Measurements from ENCODE around the gene TOMT. TPM values are rescaled to one million over a fixed set of nuclear protein-coding genes. Genes with fewer than 3 reads are reported as not detected.
A peak's percentile ranks its signal among the peaks of the same experiment; 100 is the strongest.

The TOMT gene
- total and polyA plus RNA-seq, 2 of the 4 experiments (the other 2 are of a cell fraction) = not detected

DNA sequence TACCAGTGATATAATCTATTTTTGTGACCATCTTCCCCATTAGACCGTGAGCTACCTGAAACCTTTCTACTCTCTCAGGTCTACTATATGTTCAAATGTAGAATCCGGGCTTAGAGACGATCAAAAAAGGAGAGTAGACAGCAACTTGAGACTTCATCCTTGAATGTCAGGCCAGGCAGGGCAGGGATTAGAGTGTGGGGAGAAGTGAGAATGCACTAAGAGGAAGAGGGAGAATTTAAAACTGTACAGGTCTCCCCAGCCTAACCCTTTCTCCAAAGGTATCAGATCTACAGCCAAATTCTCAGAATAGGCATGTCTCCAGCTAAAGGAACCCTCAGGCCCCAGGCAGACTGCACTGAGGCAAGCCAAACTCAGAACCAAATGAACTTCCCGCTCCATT, 3.6 kb upstream of the TOMT start:
- BruUV-seq (replicated peaks) = no TSS peak
- H3K4me3 ChIP-seq (ENCODE audit: insufficient read depth, low read depth, low read length) = peak overlapping the region; percentile 75
- H4K20me1 ChIP-seq (ENCODE audit: insufficient read depth, low read length) = no peaks in the 10 kb centered on the region; the same call in 1 of the 2 replicates
- in situ Hi-C loops (cut with MboI; ENCODE audit: low sequenced_read_pairs) = no loop called here
- H3K4ac ChIP-seq (ENCODE audit: low read depth, low read length) = peak overlapping the region; percentile 97
- H3K4me2 ChIP-seq (ENCODE audit: low read depth, low read length) = peak overlapping the region; percentile 98
- peaks cover 35% of the 10 kb centered on the region for H3K9me1 ChIP-seq (ENCODE audit: insufficient read depth, low read length)
- H3K23ac ChIP-seq (ENCODE audit: low read depth, low read length) = peak overlapping the region; percentile 97
- CTCF ChIA-PET = interaction anchor here (2.3 kb wide), 1 partner anchor 11 kb away, joined by 10 read pairs; no protein-coding TSS in a partner anchor
- H3K9me3 ChIP-seq (ENCODE audit: control insufficient read depth, insufficient read depth, low read length) = no peaks in the 10 kb centered on the region
- H3K4me1 ChIP-seq (ENCODE audit: control insufficient read depth, insufficient read depth, low read length) = peaks cover 9% of the 10 kb centered on the region
- H3K18ac ChIP-seq (ENCODE audit: low read depth, low read length) = no peak overlapping the region
- whole genome bisulfite sequencing, 2 experiments (ENCODE audit: extremely low coverage in 2 of 2, insufficient read length in 1 of 2) = 71% methylated on average over 2 of the region's 4 CpGs; no CpG with 5 or more reads in 1 of the 2 experiments
- H3K79me1 ChIP-seq (ENCODE audit: low read depth in 1 of 2, low read length in 2 of 2) = peaks cover 34 to 62% of the 10 kb centered on the region in 2 experiments
- peaks cover 30% of the 10 kb centered on the region for H3K36me3 ChIP-seq (ENCODE audit: control insufficient read depth, insufficient read depth, low read length)
- peak overlapping the region; percentile 56; the same call in 1 of the 2 replicates for H2BK120ac ChIP-seq (ENCODE audit: low read depth, low read length)
- peak overlapping the region; percentile 89 for H3K9ac ChIP-seq (ENCODE audit: low read depth, low read length)
- peak overlapping the region; percentile 76 for H4K5ac ChIP-seq (ENCODE audit: low read depth, low read length)
- POLR2A ChIA-PET (ENCODE audit: unreplicated experiment) = interaction anchor here (1.3 kb wide), 1 partner anchor 10 kb away, joined by 4 read pairs; the partner anchor contains the start of gene ANAPC15
- peak overlapping the region; percentile 68 for H2AK5ac ChIP-seq (ENCODE audit: low read depth, low read length)
- ATAC-seq (ENCODE audit: low read depth) (no peak), DNase-seq (no peak)
- H2BK5ac ChIP-seq (ENCODE audit: low read depth, low read length, poor library complexity, severe bottlenecking) = peak overlapping the region; percentile 90
- H2AFZ ChIP-seq (replicated peaks; ENCODE audit: low read length, poor library complexity) = no peak overlapping the region
- H4K8ac ChIP-seq (ENCODE audit: low read depth in 2 of 2, low read length in 2 of 2) = peak overlapping the region; percentile 86 to 89
- H2AK9ac ChIP-seq (replicated peaks; ENCODE audit: low read depth, low read length, poor library complexity) = peak overlapping the region; percentile 88
- TF ChIP-seq RAD21 (IDR thresholded peaks at IDR 0.05; ENCODE audit: low read length) = no peak
- peak overlapping the region; percentile 90 for H3K56ac ChIP-seq (ENCODE audit: extremely low read depth, insufficient read depth, low read length)
- dilution Hi-C loops (cut with HindIII; ENCODE audit: low sequenced_read_pairs, unreplicated experiment) = no loop called here
- intact Hi-C loops (cut with micrococcal nuclease) = loop anchor here (1.0 to 5.0 kb wide), 3 partner anchors 77 to 121 kb away; no protein-coding TSS in a partner anchor
- H2BK15ac ChIP-seq (ENCODE audit: low read depth, low read length) = peak overlapping the region; percentile 16; the same call in 2 of the 3 replicates
- peak overlapping the region; percentile 91 for H4K91ac ChIP-seq (ENCODE audit: insufficient read depth, low read depth, low read length)
- H2BK20ac ChIP-seq (ENCODE audit: low read depth, low read length) = no peak overlapping the region
- H3K27ac ChIP-seq (ENCODE audit: insufficient read depth, low read length) = peak overlapping the region; percentile 94
- H3K27me3 ChIP-seq (ENCODE audit: control insufficient read depth, insufficient read depth, low read length) = no peaks in the 10 kb centered on the region
- peak overlapping the region; percentile 81 for H3K14ac ChIP-seq (replicated peaks; ENCODE audit: low read depth, low read length)

Data from IMR-90 (cell line).